Measurements from ENCODE around the gene HSD3B7.

Gene HSD3B7

DNA sequence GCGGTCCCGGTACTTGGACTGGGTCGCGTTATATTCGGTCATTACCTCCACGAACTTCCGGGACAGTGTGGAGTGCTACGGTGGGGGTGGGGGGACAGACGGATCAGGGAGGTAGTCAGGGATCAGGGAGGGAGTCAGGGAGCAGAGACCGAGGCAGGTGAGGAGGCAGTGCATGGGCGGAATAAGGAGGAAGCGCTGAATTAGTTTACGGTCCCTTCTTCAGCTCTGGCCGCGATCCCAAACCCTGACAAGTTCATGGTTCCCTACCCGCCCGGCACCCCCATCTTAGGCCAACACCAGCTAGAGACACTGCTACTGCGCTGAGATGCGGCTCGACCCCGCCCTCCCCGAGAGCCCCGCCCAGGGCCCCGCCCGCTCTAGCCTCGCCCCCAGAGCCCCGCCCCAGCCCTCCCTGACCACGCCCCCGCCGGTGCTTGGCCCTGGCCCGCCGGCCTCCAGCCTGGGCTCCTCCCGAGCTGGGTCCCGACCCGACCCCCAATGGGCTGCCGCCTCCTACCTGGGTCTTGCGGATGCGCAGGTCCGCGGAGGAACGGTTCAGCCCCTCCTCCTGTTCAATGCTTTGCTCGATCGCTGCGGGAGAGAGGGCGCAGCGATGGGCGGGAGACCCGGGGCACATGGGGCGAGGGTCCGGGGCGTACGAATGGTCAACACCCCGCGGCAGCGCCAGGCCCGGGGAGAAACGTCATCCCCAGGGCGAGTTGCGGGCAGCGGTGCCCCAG lies 12.1 kb downstream of the HSD3B7 start:
- TF ChIP-seq FOXP2 (optimal IDR thresholded peaks at IDR 0.05; ENCODE audit: borderline replicate concordance, extremely low read depth, extremely low read length, insufficient read depth) (no peak), POLR2AphosphoS5 (IDR thresholded peaks at IDR 0.05; ENCODE audit: low read depth, low read length) (0 out of 2 replicates have a peak, but pooled peaks have one; percentile 28)

DNA sequence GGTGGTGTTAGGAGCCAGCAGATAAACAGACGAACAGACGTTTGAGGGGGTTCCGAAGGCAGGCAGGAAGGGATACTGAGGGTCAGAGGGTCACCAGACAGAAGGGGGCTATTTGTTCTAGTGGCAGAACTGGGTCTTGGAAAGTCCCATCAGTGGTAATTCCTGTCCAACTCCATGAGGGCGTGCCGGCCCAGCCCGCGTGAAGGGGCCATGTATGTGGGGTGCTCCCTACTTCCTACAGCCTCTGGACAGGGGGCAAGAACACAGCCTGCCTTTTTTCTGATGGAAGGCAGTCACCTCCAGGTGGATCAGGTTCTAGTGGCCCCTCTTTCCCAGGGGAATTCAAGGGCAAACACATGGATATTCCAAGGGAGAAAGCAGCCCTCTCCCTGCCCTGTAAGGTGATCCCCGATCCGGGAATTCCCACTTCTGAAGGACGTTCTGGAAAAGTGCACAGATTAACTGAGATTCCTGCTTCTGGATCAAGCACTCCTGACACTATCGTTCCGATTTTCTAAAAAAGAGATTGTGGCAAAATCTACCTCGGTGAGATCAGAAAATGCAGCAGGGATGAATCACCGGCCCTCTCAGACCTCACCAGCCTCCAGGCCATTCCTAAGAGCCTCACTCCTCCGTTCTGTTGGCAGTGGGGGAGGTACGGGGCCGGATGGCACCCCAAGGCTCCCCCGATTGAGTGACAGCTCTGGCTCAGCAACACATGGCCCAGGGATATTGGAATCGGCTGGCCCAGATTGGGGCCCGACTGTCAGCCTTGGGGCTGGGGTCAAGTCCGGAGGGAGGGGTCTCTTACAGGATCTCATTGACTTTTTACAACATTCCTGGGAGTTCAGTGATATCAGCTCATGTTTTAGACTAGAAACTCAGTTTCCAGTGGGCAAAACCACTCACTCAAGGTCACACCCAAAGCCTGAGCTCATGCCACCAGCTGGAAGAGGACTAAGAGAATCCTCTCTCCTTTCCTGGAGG lies 13.0 kb downstream of the HSD3B7 start:
- TF ChIP-seq SIN3A (IDR thresholded peaks at IDR 0.05; ENCODE audit: borderline replicate concordance, insufficient read depth, low read length) (no peak), POLR2AphosphoS5 (IDR thresholded peaks at IDR 0.05; ENCODE audit: low read depth, low read length) (no peak), TAF1 (IDR thresholded peaks at IDR 0.05; ENCODE audit: borderline replicate concordance, insufficient read depth, low read length) (no peak), FOXP2 (optimal IDR thresholded peaks at IDR 0.05; ENCODE audit: borderline replicate concordance, extremely low read depth, extremely low read length, insufficient read depth) (no peak)
- TF ChIP-seq, protein P1, sequence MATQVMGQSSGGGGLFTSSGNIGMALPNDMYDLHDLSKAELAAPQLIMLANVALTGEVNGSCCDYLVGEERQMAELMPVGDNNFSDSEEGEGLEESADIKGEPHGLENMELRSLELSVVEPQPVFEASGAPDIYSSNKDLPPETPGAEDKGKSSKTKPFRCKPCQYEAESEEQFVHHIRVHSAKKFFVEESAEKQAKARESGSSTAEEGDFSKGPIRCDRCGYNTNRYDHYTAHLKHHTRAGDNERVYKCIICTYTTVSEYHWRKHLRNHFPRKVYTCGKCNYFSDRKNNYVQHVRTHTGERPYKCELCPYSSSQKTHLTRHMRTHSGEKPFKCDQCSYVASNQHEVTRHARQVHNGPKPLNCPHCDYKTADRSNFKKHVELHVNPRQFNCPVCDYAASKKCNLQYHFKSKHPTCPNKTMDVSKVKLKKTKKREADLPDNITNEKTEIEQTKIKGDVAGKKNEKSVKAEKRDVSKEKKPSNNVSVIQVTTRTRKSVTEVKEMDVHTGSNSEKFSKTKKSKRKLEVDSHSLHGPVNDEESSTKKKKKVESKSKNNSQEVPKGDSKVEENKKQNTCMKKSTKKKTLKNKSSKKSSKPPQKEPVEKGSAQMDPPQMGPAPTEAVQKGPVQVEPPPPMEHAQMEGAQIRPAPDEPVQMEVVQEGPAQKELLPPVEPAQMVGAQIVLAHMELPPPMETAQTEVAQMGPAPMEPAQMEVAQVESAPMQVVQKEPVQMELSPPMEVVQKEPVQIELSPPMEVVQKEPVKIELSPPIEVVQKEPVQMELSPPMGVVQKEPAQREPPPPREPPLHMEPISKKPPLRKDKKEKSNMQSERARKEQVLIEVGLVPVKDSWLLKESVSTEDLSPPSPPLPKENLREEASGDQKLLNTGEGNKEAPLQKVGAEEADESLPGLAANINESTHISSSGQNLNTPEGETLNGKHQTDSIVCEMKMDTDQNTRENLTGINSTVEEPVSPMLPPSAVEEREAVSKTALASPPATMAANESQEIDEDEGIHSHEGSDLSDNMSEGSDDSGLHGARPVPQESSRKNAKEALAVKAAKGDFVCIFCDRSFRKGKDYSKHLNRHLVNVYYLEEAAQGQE (IDR thresholded peaks at IDR 0.05; ENCODE audit: insufficient read depth in 1 of 2, low read depth in 2 of 2, low read length in 2 of 2) = no peak

DNA sequence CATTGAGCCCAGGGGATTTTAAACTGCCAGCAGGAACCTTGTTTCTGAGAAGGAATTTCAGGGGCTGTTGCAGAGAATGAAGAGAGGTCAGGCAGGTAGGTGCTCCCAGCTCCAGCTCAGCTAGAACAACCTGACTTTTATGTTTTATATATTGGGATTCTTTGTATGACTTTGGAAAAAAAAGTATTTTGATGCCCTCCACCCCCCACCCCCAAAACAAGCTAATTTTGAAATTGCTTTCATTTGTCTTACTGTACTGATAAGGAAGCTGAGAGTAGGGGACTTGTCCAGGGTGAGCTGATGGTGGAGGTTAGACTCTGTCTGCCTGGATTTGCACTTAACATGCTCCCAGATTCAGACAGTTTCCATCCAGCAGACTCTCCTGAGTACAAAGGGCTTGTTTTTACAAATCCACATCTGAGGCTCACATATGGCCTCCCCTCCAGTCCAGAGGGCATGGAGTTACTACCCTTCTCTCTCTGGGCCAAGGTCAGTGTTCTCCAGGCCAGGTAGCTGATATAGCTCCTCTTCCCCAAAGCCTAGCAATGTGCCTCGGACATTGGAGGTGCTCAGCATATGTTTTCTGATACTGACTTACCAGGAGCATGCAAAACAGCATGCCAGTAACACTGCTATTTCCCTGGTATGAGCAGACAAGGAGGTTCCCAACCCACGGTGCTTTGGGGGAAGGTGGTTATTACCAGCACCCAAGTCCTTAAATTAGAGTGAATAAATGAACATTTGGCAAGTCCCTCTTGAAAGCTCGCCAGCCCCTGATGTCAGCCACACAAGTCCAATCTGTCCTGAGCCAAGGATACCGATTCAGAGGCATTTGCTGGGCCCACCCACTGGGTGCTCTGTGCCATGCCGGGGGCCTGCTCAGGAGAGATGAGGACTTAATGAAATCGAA lies 14.1 kb downstream of the HSD3B7 start:
- TF ChIP-seq TAF1 (IDR thresholded peaks at IDR 0.05; ENCODE audit: borderline replicate concordance, insufficient read depth, low read length) (no peak), FOXP2 (optimal IDR thresholded peaks at IDR 0.05; ENCODE audit: borderline replicate concordance, extremely low read depth, extremely low read length, insufficient read depth) (no peak), SIN3A (IDR thresholded peaks at IDR 0.05; ENCODE audit: borderline replicate concordance, insufficient read depth, low read length) (no peak)

DNA sequence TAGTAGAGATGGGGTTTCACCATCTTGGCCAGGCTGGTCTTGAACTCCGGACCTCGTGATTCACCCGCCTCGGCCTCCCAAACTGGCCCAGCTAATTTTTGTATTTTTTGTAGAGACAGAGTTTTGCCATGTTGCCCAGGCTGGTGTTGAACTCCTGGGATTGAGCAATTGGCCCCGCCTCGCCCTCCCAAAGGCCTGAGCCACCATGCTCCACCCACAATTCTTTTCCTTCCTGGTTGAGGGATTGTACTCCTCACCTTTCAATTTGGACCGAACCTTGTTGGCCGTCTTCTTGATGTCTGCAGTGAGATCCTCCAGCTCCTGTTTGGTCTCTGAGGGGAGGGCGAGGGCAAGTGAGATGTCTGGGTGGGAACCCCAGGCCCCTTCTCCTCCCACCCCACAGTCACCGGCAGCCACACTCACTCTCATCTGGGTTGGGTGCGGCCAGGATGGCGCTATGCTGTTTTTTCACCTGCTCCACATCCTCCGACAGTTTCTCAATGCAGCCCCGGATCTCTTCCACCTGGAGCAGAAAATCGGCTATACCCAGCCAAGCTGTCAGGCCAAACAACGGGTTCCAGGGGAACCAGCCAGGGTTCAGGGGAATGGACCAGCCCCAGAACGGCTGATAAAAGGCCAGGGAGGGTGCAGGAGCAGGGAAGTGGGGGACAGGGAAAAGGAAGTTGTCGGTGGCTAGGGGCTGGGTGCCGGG lies 15.8 kb downstream of the HSD3B7 start:
- TF ChIP-seq POLR2AphosphoS5 (IDR thresholded peaks at IDR 0.05; ENCODE audit: low read depth, low read length) = no peak
- TF ChIP-seq TAF1 (IDR thresholded peaks at IDR 0.05; ENCODE audit: borderline replicate concordance, insufficient read depth, low read length) = no peak
- TF ChIP-seq SIN3A (IDR thresholded peaks at IDR 0.05; ENCODE audit: borderline replicate concordance, insufficient read depth, low read length) = no peak
- TF ChIP-seq, protein P1 (IDR thresholded peaks at IDR 0.05; ENCODE audit: insufficient read depth in 1 of 2, low read depth in 2 of 2, low read length in 2 of 2) = no peak
- TF ChIP-seq FOXP2 (optimal IDR thresholded peaks at IDR 0.05; ENCODE audit: borderline replicate concordance, extremely low read depth, extremely low read length, insufficient read depth) = no peak

DNA sequence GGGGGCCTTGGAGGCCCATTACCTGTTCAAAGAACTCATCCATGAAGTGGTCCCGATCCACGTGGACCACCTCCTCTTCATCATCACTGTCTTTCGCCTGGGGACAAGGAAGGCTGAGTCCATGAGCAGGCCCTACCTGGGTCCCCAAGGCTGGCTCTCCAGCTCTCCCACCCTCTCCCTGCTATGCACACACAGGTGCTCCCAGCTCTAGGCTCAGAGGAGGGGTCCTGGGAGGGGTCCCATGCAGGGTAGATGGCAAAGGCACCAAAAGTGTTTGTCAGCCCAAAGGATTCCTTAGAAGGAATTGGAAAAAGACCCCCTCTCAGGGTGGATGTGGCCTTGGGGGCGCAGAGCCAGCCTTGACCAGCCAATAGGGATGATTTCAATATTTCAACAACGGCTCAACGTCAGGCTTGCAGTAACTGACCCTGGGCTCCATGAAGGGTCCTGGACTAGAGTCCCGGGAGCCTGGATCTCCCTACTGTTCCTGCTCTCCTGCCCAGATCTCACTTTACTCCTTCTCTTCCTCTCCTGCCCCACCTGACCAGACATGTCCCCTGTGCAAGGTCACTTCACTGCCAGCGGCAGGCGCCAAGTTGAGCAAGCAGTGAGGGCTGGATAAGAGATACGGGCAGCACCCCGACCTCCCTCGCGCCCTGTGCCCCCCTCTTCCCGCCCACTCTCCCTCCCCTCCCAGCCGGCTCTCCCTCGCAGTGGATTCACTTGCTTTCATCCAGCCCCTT lies 16.7 kb downstream of the HSD3B7 start:
- TF ChIP-seq FOXP2 (optimal IDR thresholded peaks at IDR 0.05; ENCODE audit: borderline replicate concordance, extremely low read depth, extremely low read length, insufficient read depth) = no peak
- TF ChIP-seq SIN3A (IDR thresholded peaks at IDR 0.05; ENCODE audit: borderline replicate concordance, insufficient read depth, low read length) = no peak
- no peak for TF ChIP-seq TAF1 (IDR thresholded peaks at IDR 0.05; ENCODE audit: borderline replicate concordance, insufficient read depth, low read length)
- TF ChIP-seq, protein P1 (IDR thresholded peaks at IDR 0.05; ENCODE audit: insufficient read depth in 1 of 2, low read depth in 2 of 2, low read length in 2 of 2) = no peak
- TF ChIP-seq POLR2AphosphoS5 (IDR thresholded peaks at IDR 0.05; ENCODE audit: low read depth, low read length) = no peak

Data from PFSK-1 (cell line).